Choroid plexus epithelial cell (primary cell): ENCODE data around the gene TCFL5.

ENCODE experiments used
- DNase-seq: peaks from one replicate; pipeline ENCODE4 v3.0.0-alpha.2; 2010; ENCODE audit warnings: low read depth
- H3K4me3 ChIP-seq: 2 replicates; pipeline ENCODE4 v1.5.1; 2011; ENCODE audit warnings: low read depth, mild to moderate bottlenecking, control low read depth, low read length, moderate library complexity
- TF ChIP-seq, protein P1 (sequence below): conservative IDR thresholded peaks from 2 replicates; pipeline ENCODE4 v1.5.1; 2011; ENCODE audit warnings: low read depth, mild to moderate bottlenecking, control low read depth, inconsistent platforms, low read length, moderate library complexity

TCFL5 gene

DNA sequence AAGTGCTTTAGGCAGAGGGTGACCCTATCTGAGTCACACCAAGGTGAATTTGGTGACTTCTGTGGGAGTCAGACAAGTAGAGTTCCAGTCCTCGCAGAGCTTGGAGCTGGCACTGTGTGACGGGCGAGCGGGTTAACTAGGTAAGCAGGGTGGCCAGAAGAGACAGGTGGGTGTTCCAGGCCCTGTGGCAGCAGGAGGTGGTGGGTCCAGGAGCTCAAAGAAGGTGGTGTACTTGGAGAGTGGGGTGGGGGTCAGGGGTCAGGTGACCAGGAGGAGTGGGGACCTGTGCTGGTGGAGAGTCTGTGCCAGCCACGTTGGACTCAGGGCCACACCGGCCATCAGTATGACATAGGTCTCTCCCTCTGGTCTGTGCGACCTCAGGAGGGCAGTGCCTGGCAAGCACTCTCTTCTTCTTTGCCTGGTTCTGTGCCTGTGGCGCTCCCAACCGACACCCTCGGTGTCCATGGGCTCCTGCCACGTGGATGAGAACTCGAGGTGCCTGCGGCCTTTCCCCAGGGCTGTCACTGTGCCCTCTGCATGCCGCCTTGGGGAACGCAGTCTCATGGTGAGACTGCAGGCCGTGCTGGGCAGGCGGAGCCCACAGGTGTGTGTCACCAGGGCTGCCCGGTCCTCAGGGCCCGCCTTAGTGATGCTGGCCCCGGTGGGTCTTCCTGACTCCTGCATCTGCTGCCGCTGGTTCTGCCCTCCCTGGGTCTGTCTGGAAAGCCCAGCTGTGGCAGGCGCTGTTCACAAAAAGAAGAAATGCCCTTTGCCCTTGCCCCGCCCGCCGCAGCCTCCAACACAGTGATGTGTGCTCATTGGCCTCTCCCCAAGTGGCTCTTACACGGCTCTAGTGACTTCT lies 63.7 kb downstream of the TCFL5 start:
- DNase-seq = no peak
- H3K4me3 ChIP-seq = peak overlapping the region; percentile 74
- TF ChIP-seq, protein P1, sequence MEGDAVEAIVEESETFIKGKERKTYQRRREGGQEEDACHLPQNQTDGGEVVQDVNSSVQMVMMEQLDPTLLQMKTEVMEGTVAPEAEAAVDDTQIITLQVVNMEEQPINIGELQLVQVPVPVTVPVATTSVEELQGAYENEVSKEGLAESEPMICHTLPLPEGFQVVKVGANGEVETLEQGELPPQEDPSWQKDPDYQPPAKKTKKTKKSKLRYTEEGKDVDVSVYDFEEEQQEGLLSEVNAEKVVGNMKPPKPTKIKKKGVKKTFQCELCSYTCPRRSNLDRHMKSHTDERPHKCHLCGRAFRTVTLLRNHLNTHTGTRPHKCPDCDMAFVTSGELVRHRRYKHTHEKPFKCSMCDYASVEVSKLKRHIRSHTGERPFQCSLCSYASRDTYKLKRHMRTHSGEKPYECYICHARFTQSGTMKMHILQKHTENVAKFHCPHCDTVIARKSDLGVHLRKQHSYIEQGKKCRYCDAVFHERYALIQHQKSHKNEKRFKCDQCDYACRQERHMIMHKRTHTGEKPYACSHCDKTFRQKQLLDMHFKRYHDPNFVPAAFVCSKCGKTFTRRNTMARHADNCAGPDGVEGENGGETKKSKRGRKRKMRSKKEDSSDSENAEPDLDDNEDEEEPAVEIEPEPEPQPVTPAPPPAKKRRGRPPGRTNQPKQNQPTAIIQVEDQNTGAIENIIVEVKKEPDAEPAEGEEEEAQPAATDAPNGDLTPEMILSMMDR = no peak

DNA sequence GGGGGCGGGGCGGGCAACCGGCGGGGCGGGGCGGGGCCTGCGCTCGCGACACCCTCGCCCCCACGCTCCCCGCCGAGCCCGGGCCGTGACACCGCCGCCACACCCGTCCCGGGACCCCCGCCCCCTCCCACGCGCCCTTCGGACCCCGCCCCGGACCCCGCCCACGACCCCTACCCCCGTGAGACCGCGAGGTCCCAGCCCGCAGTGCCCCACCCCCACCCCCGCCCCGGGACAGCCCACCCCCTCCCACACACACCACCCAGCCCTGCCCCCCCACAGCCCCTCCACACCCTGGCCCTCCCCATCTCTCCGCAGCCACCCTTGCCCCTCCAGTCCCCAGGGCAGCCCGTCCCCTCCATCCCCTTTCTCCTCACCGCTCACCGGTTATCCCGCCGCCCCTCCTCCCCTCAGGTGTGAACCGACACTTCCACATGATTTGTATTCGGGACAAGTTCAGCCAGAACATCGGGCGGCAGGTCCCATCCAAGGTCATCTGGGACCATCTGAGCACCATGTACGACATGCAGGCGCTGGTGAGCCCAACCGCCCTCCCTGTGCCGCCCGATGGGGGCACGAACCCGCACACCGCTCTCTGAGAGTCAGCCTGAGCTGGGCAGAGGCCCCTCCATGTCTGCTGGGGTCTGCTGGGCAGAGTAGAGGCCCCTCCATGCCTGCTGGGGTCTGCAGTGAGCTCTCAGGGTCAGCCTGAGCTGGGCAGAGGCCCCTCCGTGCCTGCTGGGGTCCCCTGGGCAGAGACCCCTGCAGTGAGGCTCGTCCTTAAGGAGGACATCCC lies 64.7 kb downstream of the TCFL5 start:
- H3K4me3 ChIP-seq = peak overlapping the region; percentile 74
- no peak for DNase-seq
- TF ChIP-seq, protein P1 = no peak

DNA sequence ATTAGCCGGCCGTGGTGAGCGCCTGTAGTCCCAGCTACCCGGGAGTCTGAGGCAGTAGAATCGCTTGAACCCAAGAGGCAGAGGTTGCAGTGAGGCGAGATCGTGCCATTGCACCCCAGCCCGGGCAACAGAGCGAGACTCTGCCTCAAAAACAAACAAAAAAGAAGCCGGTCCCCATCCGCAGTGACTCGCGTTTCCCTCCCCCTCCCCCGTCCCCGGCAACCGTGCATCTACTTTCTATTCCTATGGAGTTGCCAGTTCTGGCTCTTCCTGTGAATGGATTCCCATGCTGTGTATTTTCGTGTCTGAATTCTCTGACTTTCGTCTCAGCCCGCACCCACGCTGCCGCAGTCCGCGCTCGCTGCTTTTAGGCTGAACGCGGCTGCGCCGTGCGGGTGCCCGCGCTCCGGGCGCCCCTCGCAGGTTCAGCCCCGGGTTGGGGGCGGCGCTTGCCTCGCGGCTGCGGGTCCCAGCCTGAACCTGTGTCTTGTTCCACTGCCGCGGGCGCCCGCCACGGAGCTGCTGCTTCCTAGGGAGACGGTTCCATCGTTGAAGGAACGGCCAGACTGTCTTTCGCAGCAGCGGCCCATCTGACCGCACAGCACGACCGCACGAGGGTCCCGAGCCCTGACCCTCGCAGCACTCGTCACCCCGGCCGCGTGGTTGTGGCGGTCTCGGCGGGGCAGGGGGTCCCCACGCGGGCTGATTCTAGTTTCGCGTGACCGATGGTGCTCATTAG lies 66.4 kb downstream of the TCFL5 start:
- DNase-seq = peak; percentile 59
- TF ChIP-seq, protein P1 = no peak
- H3K4me3 ChIP-seq = peak overlapping the region; percentile 74

DNA sequence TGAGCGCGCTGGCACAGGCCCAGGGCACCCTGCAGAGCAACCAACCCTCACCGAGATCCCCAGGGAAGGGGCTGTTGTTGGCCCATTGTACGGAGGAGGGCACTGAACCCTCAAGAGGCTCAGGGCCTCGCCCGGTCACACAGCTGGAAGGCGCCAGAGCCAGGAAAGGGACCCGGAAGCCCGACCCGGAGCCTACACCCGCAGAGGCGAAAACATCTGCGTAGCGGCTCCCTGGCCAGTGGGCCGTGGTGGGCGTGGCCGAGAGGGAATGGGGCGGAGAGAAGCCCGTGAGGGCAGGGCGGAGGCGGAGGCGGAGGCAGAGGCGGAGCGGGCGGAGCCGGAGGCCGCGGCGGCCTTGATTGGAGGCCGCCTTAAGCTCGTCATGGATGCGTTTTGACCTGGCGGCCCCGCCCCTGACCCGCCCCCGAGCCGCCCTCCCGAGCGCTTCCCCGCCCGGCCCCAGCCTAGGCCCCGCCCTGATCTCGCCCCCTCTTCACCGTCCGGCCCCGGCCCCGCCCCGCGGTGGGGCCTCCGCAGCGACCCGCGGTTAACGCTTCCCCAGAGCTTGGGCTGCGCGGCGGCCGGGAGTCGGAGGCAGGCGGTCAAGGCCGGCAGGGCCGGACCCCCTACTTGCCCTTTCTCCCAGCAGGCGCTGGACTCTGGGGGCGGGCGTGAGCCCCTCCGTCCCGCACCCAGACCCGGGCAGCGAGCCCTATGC lies 67.5 kb downstream of the TCFL5 start:
- DNase-seq = peak; percentile 97
- TF ChIP-seq, protein P1 = no peak
- H3K4me3 ChIP-seq = peak overlapping the region; percentile 74

DNA sequence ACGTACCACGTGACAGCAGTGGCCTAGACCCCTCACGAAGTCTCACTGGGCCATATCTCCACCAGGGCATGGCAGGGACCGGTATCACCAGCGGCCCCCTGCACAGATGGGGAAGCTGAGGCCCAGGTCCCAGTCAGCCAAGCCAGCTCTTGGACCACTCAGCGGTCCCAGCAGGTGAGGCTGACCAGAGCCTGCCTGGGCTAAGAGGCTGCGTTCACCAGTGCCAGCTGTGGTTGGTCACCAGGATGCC lies 67.9 kb downstream of the TCFL5 start:
- DNase-seq = no peak
- H3K4me3 ChIP-seq = peak overlapping the region; percentile 45
- TF ChIP-seq, protein P1 = no peak

DNA sequence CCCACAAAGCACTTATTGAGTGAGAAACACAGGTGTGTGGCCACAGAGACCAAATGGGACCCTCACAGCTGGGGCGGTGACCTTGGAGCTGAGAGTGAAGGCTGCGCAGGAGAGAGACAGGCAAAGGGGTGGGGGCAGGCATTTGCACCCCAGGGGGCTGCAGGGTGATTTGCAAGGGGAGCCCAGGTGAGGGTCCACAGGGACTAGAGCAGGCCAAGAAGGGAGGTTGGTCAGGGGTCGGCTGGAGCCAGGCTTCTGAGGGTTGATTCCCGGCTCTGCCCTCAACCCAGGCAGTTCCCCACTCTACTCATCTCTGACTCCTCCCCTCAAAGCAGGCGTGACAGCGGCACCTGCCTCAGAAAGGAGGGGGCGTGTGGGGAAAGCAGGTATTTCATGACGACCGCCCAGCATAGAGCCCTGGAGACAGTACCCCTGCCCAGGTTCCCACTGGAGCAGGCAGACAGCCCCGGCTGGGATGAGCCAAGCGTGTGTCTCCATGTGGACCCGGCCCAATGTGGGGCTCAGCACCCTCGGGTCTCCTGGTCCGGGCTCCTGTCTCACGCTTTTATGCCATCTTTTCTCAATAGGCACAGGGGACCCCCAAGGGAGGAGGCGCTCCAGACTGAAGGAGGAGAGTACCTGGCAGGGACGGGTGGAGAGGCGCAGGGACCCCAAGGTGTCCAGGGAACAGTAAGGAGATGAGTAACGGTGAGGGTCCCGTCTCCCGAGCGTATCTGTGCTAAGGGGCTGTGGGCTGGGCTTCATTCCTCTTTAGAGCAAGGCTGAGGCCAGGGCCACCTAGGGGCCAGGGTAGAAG lies 68.5 kb downstream of the TCFL5 start:
- DNase-seq = no peak
- no peak overlapping the region for H3K4me3 ChIP-seq
- TF ChIP-seq, protein P1 = no peak
